ENCODE measurements around the gene RNF150.
A peak's percentile ranks its signal among the peaks of the same experiment; 100 is the strongest.

Gene RNF150

DNA sequence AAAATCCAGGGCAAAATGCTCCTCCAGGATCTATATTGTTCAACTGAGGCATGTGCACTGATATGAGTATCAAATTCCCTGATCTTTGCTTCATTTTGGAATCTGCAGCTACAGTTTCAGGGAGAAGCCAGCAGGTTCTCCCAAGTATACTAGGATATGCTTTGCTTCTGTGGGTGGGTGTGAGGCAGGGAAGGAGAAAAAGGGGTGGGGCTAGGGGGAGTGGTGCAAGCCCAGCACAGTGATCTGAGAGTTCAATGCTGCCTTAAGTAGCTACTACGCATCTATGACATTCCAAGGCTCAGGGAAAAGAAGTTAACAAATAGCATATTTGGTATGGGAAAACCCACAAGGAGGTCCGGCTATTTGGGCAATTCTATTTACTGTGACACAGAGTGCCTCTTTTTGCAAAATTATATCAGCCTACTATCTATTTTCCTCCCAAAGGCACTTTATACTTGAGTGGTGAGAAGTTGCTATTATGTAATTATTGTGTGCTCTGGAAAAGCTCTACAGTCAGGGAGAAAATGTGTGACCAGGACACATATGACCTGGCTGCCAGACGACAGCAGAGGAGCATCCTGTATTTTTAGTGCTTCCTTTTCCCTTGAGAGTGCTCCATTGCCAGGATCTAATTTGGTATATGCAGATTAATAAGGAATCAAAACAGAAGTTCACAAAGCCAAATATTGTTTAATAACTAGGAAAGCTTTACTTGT, 162.0 kb downstream of the RNF150 start:
- FAIRE-seq = no peak

DNA sequence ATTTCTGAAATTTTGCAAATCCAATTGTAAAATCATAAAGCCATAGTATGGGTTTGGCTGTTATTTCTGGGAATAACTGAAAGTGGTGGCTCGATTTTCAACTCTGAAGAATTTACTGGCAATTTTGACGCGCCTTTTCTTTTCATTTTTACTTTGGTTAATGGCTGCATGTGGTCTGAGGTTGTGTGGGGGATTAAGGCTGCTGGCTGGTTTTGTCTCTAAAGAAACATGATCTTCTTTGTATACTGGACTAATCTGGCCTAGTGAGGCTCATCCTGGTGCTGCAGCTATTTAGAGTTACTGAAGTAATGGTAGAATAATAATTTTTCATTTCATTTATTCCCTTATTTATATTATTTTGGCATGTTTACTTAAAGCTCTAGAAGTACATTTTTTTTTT, 164.0 kb downstream of the RNF150 start:
- no peak for FAIRE-seq

DNA sequence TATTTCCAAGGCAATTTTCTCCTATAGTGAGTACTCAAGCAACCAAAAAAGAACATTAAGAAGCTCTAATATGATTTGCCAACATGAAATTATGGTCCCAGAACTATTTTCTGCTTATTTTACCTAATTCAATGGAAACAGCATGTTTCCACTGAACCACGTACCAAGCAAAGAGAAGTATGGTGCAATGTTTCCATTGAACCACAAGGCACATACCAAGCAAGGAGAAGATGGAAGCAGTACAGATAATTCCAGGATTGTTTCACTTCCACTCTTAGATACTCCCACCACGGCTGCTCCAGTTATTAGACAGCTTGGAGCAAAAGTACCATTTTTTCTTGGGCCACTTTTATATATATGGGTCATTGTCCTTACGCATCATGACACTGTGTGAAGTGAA, 164.9 kb downstream of the RNF150 start:
- no peak for FAIRE-seq

DNA sequence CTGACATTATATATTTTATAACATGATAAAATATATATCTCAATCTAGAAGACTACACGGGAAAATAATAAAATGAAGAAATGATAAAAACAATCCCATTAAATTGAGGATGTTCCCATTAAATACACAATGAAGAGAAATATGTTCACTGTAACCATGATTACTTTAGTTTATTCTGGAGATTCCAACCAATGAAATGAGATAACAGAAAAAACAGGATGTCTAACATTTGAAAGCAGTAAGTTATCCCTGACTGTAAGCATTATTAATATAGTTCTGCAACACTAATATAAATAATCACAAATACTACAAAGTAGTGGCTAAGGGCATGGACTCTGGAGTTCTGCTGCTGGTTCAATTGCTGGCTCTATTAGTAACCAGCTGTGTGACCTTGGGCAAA, 169.4 kb downstream of the RNF150 start:
- peak; percentile 81 for FAIRE-seq

DNA sequence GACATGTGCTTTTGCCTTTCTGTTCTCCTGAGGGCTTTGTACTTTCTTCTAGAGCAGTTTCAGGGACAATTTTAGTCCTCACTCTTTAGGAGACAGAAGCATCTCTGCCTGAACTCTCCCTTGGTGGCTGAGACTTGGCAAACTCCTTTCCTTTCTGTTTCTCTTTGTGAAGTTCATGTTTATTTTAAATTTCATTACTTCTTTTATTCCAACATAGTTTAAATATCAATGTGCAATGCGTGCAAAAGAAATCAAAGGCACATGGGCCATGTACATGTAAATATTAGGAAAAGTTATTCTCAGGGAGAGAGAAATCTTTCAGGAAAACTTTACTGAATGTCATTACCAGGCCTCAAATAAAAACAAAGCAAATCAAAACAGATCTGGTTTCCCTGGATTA, 177.6 kb downstream of the RNF150 start:
- peak; percentile 96 for FAIRE-seq

DNA sequence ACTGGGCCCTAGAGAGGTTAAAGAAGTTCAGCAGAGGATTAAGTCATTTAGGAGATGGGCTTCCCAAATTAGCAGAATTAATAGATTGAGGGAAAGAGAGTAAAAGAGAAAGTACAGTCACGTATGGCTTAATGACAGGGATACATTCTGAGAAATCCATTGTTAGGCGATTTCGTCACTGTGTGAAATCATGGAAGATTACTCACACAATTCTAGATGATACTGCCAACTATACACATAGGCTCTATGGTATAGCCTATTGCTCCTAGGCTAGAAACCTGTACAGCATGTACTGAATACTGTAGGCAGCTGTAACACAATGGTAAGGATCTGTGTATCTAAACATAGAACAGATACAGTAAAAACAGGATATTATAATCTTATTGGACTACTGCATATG, 180.6 kb downstream of the RNF150 start:
- no peak for FAIRE-seq

DNA sequence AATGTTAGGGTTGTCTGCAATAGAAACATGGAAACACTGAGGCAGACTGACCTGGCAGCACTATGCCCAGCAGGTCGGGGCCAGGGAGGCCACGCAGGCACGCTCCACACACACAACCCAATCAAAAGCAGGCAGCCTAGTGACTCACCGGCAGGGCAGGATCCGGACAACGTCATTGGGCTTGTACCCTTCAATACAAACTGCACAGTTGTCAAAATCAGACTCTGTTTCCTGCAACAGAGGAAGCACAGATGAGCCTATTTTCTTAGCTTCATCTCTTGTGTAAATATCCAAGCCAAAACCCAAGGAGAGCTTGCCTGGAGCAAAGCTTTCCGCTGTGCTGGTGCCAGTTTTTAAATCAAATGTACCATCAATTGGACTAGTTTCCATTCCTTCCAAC, 185.8 kb downstream of the RNF150 start:
- no peak for FAIRE-seq

DNA sequence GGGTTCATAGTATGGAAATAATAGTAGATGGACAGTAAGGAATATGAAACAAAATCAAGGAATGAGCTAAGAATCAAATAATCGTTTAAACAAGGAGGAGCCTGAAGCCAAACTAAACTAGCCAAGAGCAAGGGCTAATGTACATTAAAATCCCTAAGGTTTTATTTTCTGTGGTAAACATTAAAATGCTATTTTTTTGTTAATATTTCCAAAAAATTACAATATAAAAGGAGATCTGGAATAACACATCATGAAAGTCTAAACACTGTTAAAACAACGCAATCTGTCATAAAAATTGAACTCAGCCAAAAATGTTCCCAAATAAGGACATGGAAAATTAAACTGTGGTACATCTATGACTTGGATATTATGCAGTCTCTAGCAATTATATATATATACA, 188.2 kb downstream of the RNF150 start:
- no peak for FAIRE-seq

DNA sequence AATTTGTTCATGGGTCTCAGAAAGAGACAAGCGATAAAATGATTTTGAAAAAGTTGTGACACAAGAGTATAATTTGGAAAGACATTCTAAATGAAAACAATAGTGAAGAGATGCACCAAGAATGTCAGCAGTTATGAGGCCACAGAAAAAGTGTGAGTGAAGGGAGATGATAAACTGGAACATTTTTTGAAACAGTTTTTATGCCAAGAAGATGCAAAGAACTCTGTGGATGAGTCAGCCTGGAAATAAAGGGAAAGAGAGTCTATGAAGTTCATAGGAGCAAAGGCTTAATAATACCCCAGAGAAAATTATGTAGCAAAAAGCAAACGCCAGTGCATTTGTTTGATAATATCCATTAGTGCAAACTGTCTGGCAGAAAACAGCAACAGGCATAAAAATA, 188.7 kb downstream of the RNF150 start:
- peak; percentile 70 for FAIRE-seq

DNA sequence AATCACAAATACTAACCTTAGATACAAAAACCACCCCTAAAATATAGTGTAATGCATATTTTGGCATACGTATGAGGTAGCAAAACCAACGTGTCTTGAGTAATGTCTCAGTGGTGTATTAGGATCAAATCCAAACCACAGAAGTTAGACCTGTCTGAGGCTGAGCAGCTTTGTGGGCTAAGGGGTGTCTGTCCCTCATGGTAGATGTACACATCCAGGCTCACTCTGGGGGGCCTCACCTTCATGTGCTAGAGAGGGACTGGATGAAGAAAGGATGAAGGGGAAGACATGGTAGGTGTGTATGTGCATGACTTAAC, 189.1 kb downstream of the RNF150 start:
- FAIRE-seq = no peak

DNA sequence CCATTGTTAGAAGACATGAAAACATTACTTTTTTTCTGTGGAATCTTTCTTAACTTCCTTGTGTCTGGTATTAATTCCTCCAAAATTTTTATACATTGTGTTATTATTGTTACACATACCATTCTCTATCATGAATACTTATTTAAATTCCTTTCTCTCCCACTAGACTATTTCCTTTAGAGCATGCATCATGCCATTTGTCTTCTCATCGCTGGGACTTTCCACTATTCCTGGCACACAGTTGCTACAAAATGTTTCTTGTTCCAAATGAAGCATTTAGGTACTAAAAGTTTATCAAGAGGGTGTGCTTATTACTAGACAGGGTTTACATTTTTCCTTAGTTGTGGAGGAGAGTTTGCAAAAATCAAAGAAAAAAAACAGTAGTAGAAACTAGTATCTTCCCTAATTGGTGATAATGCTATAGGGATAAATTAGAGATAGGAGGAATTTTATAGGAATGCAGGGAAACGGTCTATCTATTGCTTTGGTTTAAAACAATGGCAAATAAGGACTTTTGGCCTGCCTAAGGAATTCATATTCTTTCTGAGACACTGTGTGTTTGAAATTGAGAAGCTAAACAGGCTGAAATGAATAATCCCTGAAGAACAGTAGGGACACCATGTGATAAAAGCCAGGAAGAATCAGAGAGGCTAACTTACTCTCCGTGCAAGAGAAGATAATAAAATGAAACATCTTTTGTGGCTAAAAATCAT, 189.6 kb downstream of the RNF150 start:
- no peak for FAIRE-seq

DNA sequence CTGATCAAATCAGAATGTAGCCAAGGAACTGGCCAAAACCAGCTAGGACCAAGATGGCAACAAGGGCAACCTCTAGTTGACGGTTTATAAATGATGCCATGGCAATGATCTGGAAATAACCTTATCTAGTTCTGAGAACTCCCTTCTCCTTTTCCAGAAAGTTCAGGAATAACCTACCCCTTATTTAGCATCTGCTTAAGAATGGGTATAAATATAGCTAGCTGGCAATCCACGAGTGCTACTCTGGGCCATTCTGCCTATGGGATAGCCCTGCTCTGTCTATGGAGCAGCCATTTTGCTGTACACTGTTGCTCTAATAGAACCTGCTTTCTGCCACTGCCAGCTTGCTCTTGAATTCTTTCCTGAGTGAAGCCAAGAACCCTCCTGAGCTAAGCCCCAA, 192.7 kb downstream of the RNF150 start:
- FAIRE-seq = no peak

DNA sequence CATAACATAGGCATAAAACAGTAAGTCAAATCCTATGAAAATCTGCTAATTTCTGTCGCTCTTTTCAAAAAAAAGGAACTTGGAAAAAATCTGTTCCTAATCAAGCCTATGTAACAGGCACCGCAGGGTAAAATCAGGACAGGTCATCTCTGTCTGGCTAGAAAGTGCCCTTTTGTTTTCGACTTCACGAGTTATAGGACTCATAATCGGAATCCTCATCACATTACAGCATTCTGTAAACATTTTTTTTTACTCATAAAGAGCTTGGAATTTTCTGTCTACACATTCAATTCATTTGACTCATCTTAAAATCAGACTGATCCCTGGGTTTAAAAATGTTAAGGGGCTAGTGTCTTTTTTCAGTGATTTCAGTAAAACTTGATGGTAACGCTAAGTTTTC, 195.4 kb downstream of the RNF150 start:
- FAIRE-seq = no peak

DNA sequence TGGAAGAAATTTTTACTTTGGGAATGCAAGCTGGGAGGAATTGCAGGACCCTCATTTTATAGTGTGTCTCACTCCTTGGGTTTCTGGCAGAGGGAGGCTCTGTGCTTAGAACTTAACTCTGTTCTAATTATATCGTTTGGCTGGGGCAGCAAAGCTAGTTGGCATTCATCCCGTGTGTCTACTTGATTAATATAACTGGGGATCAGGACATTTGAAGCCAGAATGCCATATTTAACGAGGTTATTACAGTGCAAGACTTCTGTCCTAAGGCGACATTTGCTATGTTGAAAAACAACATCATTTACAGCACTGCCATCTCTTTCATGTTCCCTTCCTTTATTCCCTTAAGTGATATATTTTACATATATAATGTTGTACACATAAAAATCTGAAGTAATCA, 198.0 kb downstream of the RNF150 start:
- FAIRE-seq = peak; percentile 76

DNA sequence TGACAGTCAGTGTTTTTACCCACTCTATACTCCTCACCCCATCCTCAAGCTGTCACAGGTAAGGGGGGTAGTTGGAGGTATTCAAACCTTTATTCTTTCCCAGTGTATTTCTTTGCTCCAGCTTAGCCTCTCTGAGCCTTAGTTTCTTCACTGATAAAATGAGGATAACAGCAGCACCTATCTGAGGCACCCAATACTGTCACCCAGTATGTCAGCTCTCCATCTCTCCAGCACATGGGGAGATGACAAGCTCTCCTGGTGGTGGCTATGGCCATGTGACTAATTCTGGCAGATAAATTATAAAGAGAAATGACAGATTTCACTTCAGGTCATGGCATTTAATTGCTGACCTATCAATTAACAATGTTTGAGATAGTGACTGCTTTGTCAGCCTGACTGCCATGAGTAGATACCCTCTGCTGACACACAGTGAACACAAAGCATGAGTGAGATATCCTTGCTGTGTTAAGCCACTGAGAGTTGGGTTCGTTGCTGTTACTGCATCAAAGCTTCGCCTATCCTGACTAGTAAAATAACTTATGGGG, 200.7 kb downstream of the RNF150 start:
- no peak for FAIRE-seq

DNA sequence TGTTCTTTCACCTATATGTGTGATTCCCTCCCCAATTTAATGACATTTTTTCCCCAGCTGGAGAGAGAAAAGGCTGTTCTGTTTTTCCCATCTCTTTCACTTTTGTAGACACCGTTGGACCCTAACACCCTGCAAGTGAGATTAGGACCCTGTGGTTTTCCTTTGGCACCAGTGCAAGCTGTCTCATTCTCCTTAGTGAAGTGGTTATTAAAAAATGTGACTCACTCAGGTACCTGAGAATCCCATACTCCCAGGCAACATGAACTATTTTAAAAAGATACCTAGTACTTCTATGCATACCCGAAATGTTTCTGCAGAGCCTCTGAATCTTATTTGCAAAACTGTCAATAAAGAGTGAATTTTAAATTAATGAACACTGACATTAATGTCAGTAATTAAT, 201.4 kb downstream of the RNF150 start:
- no peak for FAIRE-seq

DNA sequence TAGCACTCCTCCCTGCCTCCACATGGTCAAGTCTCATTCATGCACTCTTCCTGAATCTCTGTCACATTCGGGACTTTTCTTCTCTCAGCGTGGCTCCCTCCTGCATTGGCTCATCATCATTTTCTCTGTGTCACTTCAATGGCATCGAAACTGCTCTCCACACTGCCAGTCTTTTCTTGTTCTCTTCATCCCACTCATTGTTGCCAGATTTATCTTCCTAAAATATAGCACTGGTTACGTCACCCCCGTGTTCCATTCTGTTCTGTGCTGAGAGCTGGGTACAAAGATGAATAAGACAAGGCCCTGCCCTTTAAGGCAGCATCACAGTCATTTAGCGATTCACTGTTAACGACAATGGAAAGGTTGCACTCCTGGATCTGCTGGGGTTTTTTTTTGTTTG, 202.7 kb downstream of the RNF150 start:
- FAIRE-seq = no peak

DNA sequence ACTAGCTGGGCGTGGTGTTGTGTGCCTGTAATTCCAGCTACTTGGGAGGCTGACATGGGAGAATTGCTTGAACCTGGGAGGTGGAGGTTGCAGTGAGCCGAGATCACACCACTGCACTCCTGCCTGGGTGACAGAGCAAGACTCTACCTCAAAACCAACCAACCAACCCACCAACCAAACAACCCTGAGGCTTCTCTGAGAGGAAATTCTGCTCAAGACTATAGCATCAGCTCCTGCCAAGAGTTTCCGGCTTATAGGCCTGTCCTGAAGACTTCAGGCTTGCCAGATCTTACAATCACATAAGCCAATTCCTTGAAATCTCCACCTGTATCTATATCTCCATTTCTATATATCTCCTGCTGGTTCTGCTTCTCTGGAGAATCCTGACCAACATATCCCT, 203.3 kb downstream of the RNF150 start:
- no peak for FAIRE-seq

DNA sequence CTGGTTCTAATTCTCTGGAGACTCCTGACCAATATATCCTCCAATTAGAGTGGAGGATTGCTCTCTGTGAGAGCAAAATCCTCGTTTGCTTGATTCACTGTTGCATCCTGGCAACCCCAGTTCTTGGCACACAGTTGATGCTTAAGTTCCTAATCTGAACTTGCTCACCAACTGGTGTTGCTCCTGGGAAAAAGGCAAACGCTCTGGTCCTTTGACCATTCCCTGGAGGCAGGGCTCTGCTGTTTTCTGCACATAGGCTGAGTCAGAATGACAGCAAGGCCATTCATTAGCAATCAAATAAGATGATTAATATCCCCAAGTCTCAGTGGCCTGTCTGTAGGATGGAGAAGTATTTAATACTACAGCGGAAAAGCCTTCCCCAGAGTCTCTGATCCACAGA, 204.4 kb downstream of the RNF150 start:
- no peak for FAIRE-seq

DNA sequence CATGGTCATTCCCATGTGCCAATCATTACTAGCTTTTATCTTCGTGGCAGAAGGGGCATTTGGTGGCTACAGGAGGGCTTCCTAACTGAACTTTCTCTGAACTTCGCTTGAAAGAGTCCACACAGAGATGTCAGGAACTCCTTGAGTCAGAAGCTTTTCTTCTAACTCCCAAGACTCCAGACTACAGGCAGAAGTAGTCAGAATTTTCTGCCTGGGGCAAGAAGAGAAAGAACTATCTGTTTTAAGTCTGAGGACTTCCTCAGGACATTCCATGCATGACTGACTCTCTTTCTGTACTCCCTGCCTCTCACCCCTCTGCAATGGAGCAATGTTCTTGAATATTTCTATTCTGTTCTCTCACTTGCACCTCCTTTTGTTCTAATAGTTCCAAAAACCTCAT, 206.6 kb downstream of the RNF150 start:
- no peak for FAIRE-seq

DNA sequence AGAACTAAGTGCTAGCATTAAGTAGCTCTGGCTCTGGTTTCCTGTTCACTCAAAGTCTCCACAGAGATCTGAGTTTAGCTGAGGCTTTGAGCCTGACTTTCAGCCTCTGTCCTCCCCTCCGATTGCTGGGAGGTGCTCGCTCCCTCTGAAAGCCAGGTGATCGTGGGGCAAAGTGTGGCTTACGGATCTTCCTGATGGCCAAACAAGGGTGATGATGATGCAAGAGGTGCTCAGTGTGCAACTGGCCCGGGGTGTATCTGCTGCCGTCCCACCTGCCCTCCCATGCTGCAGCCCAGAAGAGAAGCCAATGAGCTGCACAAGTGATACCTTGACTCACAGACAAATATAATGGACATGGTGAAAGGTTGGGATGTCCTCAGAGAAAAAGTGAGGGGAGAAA, 207.9 kb downstream of the RNF150 start:
- FAIRE-seq = no peak

DNA sequence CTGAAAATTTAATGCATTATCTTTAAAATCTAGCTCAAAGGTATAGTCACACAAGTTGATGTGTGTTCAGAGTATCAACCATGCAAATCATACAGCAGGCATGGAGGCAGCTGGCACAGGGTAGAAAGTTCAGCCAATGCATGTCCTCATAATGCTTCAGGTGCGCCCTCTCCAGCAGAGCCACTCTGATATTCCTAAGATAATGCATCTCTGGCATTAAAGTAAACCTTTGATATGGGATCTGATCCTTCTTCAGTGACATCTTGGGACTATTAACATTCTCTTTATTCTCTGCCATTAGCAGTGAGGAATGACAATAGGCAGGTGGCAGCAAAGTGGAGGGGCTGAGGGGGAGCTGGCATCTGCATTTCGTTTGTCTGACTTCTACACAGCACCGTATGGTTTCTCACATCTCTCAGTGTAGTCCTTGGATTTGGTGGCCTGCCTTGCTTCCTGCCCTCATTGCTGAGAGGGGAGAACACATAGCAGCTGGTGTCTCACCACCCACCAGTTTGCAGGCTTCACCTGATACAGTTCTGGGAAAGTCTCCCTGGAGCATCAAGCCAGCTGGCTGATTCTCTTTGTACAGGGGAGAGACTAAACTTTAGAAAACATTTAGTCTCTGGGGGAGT, 208.4 kb downstream of the RNF150 start:
- FAIRE-seq = no peak

DNA sequence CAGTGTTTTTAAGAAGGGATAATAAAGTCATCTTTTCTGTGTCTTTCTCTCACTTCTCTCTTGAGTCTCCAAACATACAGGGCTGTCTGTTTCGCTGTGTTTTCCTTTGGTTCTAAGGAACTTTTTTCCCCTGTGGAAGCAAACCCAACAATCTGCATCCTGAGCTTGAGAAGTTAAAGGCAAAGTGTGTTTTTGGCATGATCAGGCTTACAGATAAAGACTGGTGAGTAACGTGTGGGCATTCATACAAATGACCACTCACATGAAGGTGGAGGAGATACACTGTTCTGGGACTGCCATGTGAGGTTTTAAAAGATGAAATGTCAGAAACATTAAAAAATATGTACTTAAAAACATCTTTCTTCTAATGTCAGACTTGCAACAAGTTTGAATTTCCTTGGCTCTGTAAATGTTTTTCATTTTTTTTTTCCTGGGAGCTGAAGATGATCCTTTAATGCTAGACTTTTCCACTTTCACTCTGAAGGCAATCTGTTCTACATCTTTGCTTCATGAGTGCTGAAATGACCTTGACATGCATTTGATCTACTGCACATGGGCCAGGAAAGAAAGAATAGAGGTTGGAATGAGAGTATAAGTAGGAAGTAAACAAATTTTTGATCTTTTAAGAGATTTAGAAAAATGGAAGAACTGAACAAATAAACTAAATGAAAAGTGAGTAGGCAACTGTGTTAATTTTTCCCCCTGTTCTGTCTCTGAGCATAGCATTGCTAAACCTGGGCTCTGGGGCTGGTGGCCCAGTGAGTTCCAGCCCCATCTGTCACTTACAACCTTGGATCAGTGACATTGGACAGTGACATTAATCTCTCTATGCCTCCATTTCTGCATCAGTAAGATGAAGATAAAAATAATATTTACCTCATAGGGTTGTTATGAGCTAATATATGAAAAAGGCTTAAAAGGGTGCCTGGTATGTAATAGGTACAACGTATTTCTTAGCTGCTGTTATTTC, 226.0 kb downstream of the RNF150 start:
- peak; percentile 4 for FAIRE-seq

Measured in endometrium (tissue), 2 donors.